ENCODE measurements around the gene PTPRN2.

The PTPRN2 gene

DNA sequence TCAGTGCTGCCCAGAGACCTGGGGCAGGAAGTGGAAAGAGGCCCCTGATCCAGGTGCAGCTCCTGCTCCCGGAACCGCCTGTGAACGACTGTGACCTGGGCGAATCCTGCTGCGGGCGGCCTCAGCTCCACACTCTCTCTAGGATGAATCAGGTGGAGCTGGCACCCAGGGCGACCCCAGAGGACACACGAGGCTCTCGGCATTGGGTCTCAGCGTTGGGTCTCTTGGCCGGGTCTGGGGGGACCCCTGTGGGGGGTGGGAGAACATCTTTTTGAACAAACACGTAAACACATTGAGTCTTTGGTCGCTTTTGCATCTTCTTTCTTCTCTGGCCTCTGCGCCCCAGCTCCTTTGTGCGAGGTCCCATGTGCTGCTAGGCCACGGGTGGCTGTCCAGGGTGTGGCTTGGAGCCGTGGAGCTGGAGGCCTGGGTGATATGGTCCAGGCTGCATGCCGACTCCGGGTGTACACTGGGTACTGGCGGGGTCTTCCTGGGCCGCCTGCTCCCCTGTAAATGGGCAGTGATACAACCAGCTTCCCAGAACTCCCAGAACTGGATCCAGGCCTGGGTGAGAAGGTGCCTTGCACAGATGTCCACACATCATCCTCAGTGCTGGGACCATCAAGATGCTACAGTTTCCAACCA lies 815.0 kb downstream of the PTPRN2 start:
- no peak for FAIRE-seq

DNA sequence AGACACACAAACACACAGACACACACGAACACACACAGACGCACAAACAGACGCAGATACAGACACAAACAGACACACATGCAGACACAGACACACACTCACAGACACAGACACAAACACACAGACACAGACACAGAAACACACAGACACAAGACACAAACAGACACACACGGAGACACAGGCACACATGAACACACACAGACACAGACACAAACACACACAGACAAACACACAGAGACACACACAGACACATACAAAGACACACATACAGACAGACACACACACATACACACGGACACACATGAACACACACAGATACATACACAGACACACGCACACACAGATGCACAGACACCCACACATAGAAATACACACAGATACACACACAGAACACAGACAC lies 815.9 kb downstream of the PTPRN2 start:
- FAIRE-seq = no peak

DNA sequence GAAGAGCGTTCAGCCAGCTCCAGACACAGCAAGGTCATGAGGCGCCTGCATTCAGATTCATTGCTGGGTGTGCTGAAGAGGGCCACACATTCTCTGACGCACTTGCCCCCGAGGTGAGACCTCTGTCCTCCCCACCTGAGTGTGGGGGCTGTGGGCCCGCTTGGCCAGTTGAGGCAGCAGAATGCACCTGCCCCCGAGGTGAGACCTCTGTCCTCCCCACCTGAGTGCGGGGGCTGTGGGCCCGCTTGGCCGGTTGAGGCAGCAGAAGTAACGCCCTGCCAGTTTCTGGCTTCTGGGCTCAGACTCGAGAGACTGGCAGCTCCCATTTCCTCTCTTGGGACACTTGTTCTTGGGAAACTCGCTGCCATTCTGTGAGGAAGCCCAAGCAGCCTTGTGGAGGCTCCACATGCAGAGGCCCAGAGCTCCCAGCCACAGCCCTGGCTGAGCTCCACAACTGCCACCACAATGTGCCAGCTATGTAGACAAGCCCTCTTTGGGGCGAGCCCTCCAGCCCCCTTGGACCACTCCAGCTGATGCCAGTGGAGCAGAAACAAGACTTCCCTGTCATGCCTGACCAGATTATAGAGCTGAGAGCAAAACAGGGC lies 816.8 kb downstream of the PTPRN2 start:
- FAIRE-seq = no peak

DNA sequence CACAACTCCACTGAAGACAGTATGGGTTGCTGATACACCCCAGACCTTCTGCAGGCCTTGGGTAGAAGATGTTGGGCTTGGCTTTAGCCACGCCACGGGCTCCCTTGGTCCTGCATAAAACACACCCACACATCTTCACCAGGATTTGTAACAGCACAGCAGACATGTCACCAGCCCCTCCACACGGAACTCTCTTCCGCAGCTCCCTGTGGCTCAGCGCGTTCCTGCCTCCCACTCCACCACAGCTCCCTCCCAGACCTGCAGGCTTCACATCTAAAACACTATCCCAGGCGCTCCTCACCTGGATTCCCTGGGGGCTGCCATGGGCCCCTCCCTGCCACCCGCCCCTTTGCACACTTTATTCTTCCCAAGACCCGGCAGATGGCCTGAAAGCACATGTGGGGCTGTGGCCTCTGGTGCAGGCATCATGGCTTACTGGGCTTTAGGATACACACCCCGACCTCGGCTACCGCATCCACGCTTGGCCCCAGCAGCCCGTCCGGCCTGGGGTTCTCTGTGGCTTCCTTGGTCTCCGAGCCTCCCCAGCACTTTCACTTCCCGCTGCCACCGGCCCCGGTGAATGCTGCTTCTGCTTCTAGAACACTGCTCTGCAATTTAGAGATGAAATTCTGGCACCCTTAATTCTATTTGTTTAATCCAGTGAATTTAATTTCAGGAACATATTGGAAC lies 818.0 kb downstream of the PTPRN2 start:
- FAIRE-seq = no peak

DNA sequence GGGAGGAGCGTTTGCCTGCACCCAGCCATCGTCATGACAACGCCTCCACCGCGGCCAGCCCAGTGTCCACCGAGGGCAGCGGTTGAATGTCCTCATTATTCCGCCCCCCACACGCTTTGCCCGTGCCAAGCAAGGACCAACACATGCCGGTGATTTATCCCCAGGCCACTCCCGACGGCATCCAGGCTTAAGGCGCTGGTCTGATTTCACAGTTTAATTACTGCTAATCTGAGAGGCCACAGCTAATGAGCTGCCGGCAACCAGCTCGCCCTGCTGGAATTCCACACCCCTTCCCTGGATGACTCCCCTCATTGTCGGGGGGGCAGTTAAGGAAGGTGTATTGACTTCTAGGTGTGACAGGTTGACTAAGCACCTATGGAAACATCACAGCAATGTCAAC lies 818.5 kb downstream of the PTPRN2 start:
- FAIRE-seq = no peak

DNA sequence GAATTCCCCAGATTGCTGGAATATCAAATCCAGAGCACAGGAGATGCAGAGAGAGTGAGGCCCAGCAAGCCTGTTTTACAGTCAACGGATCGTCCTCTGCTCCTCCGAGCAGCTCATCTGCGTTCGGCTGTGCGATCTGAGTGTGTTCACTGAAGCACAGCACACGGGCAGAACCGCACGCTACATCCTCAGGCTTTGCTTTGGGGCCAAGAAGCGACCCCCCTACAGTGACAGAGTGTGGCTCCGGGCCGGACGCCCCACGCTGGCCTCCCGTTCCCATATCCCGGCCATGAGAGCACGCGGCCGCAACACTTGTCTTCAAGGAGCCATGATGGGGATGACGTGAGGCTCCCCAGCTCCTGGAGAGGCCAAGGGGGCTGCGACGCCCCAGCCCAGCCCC lies 819.4 kb downstream of the PTPRN2 start:
- no peak for FAIRE-seq

DNA sequence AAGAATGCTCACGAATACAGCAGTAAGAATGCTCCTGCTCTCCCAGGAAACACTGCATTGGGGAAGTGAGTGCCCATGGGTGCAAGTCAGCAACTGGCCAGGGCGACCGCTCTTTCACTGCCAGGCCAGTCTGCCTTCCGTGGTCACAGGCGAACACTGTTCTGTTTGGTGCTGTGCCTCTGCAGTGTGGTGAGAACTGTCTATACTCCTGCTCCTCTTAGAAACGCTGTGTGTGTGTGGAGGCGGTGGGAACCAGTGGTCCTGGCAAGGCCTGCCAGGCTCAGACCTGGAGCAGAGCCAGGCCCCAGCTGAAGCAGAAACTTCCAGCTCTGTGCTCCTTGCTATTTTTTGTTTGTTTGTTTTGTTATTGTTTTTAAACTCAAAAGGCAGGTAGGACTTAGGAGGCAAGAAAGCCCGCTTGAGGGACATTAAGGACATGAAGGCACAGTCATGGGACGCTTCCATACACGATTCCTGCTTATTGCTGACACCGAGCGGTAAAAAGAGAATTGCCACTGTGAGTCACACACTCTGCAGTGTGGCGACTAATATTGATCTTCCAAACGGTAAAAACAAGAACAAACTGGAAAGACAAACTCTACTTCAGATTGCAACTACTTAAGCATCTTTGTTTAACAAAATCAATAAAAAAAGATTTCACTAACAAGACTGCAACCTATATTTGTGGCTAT lies 820.0 kb downstream of the PTPRN2 start:
- no peak for FAIRE-seq

DNA sequence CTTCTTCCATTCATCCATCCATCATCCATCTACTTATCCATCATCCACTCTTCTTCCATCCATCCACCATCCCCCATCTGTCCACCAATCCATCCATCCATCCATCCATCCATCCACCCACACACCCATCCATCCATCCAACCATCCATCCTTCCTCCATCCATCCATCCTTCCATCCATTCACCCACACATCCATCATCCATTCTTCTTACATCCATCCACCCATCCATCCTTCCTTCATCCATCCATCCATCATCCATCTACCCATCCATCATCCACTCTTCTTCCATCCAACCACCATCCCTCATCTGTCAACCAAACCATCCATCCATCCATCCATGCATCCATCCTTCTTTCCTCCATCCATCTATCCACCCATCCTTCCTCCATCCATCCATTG lies 821.5 kb downstream of the PTPRN2 start:
- FAIRE-seq = no peak

DNA sequence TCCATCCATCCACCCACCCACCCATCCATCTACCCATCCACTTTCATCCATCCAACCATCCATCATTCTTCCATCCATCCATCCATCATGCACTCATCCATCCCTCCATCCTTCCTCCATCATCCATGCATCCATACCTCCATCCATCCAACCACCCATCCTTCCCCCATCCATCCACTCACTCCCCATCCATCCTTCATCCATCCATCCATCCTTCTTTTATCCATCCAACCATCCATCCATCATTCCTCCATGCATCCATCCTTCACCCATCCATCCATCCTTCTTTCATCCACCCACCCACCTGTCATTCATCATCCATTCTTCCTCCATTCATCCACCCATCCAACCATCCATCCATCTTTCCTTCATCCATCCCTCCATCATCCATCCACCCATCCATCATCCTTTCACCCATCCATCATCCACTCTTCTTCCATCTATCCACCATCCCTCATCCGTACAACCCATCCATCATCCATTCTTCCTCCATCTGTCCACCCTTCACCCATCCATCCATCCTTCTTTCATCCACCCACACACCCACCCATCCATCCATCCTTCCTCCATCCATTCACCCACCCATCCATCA lies 822.6 kb downstream of the PTPRN2 start:
- FAIRE-seq = no peak

DNA sequence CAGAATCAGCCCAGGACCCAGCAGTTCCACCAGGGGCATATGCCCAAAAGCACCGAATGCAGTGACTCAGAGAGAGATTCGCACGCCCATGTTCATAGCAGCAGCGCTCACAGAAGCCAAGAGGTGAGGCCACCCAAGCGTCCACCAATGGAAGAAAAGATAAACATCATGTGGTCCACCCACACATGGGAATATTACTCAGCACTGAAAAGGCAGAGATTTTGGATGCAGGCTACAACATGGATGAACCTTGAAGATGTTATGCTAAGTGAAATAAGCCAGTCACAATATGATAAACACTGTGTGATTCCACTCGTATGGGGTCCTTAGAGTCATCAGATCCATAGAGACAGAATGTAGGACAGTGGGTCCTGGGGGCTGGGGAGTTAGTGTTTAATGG lies 823.4 kb downstream of the PTPRN2 start:
- no peak for FAIRE-seq

DNA sequence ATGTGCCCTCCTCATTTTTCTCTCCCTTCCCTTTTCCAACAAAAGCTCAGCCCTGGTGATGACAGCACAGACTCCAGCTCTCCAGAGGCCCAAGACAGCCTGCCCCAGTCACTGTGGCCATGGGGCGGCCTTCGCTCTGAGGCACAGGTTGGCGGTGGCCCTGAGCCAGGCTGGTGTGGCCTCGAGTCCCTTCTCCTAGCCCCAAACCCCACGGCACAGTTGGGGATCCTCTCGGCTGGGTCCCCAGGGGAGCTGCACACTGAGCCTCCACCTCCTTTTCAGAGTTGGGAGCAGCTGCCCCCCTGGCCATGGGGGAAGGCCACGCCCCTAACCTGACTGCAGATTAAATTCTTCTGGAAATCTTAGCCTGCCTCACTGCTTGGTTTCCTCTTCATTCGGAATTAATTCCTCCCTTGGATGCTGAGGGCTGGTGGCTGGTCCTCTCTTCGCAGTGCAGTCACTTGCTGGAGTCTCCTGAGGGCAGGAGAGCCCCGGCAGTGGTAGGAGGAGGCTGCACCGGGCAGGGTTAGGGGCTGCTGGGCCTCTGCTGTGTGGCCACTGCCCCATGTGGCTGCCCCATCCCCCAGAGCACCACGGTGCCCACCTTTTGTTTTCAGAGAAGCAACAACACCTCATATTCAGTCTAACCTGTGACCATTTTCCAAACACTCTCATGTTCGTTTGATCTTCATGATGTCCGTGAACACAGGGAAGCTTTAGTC lies 824.2 kb downstream of the PTPRN2 start:
- FAIRE-seq = no peak

DNA sequence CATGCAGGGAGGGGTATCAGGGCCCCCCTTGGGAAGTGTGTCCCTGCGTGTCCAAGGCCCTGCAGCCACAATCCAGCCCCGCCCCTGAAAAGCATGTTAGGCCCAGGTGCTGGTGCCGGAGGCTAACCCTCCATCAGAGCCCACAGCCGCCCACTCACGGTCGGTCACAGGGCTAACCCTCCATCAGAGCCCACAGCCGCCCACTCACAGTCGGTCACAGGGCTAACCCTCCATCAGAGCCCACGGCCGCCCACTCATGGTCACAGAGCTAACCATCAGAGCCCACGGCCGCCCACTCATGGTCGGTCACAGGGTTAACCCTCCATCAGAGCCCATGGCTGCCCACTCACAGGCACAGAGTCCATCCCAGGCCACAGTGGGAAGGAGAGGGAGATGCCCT lies 824.8 kb downstream of the PTPRN2 start:
- FAIRE-seq = no peak

DNA sequence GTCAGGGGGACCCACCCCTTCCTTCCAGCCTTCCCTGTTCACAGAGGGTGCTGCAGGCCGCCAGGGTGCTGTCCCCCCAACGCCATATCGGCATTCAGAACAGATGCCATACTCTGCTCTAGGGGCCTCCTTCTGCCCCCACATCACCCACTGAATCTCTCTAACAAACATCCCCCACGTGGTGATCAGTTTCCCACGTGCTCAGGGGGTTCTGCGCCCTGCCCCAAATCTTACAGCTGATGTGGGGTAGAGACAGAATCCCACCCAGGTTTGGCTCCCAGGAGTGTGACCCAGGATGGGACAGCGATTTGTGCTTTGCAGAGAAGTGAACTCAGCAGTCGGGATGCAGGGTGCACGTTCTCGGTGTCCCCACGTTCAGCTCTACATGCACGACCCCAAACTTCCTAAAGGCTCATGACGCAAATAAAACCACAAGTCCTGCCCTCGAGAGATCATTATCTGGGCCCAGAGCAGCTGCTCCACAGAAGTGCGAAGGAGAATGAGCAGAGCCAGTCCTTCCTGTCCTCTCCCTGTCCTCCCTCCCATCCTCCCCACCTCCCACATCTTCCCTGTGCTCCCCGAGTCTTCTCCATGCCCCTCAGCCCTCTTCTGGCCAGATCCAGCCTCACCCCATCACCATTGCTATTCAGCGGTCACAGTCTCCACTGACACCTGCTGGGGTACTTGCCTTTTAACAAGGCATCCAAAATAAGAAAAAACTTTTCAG lies 827.5 kb downstream of the PTPRN2 start:
- no peak for FAIRE-seq

DNA sequence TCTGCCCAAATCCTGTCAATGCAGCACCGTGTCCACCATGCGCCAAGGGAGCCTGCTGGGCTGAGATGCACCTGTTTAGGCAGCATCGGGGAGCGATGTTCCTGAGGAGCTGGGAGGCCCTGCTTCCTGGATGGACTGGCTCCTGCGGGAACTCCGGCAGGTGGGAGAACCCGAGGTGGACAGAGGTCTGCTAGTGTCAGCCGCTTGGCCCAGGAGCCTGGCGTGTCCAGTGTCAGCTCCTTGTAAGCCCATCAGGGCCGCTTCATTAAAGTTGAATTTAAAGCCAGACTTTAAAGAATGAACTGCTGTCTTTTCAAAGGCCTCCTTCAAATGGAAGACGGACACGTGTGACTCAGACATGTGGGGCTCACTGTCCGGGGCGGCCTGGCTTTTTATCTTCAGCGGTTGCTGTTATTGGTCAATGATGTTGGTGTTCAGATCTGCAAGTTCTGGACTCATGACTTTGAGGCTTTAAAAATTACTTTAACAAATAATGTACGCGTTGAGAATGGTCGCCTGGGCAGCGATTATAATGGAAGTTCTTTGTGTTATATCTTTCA lies 828.3 kb downstream of the PTPRN2 start:
- no peak for FAIRE-seq

DNA sequence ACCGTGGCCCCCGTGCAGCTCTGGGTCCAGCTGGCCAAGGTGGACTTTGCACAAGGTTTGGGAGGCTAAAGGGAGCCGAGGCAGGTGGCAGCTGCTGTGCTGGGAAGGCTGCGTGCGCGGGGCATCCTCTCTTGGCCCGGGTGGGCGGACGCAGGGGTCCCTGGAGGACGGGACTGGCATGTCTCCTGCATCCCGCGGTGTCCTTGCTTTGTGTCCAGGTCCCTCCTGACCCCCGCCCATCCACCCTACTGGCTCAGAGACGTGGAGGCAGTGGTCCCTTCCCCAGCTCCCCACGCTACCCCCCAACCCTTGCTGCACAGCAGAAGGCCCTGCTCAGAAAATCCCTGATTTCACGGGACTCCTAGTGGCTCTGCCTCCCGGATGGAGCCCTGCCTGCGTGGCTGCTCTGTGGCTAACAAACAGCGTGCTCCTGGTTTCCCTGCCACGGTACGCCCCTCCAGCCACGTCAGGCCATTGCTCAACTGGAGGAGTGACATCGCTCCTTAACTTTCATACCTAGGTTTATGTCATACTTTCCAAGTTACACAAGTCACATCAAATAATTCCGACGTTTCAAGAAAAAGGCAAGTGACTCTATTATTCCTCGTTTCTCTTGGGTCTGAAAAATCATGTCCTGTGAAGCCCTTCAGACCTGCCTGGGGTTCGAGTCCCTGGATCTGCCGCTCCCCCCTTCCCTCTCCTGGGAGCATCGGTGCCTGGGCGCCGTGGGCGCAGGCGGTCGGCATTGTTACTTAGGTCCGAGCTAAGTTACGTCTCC lies 829.0 kb downstream of the PTPRN2 start:
- FAIRE-seq = no peak

DNA sequence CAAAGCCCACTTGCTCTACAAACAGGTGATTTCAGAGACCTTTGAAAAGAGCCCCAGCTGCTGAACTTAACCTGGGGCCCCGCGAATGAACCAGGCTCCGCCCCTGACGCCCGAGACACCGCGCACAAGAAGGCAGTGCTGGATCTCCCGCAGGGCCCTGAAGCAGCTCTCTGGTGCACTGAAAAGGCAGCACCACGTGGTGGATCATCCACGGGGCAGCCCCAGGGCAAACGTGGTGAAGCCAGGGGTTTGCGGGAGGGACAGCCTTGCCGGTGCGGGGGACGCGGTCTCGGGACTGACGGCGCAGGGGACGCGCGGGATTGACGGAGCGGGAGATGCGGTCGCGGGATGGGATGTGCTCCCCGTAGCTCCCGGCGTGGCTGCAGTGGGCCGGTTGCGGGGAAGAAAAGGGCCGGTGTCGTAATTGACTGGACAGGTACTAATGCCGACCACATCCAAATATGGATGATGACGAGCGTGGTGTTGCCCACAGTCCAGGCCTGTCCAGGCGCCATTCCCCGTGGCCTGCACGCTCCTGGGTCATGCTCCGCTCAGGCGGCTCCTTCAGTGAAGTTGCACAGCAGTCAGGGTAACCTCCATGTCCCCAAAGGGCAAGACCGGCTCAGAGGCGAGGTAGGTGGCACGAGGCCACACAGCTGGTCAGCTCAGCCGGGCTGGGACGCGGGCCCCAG lies 829.7 kb downstream of the PTPRN2 start:
- no peak for FAIRE-seq

DNA sequence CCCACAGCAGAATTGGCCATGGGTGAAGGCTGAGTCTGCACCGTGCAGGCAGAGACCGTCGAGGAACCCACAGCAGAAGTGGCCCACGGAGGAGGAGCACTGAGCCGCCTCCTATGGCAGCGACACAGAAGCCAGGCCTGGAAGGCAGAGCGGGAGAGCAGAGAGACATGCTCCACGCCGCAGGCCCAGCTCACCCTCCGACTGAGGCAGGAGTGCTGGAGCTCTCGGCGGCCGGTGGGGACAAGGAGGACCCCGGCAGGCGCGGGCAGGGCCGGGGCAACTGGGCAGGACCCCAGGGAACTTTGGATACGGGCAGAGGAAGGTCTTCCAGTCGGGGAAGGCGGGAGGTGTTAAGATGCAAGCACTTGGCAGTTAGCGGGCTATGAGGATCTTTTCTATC lies 830.4 kb downstream of the PTPRN2 start:
- FAIRE-seq = no peak

DNA sequence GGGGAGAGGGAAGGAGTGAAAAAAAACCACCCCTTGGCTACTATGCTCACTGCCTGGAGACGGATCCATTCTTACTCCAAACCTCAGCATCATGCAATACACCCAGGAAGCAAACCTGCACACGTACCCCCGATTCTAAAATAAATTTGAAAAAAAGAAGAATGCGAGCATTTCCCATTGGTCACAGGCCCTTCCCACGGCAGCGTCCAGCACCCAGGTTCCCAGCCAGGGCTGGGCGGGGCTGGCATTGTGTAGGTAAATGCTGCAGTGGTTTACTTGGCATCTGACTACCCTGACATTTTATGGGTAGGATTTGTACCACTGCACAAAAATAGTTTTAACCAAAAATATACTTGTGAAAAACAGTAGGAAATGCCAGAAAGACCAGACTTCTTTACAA lies 831.9 kb downstream of the PTPRN2 start:
- FAIRE-seq = no peak

DNA sequence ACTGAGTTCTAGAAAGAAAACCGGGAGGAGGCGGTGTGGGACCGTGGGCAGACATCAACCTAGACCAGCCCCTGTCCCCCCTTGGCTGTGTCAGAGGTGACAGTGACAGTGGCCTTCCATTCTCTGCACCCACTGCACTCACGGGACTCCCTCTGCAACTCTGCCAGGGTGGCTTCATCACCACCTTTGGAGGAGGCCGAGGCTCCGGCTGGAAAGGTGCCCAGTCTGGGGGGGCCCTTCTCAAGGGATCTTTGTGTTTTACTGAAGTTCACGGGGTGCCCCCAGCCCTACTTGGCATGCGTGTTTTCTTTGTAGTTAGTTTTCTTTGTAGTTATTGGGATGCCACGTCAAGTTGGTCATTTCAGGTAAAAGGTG lies 833.2 kb downstream of the PTPRN2 start:
- FAIRE-seq = no peak

DNA sequence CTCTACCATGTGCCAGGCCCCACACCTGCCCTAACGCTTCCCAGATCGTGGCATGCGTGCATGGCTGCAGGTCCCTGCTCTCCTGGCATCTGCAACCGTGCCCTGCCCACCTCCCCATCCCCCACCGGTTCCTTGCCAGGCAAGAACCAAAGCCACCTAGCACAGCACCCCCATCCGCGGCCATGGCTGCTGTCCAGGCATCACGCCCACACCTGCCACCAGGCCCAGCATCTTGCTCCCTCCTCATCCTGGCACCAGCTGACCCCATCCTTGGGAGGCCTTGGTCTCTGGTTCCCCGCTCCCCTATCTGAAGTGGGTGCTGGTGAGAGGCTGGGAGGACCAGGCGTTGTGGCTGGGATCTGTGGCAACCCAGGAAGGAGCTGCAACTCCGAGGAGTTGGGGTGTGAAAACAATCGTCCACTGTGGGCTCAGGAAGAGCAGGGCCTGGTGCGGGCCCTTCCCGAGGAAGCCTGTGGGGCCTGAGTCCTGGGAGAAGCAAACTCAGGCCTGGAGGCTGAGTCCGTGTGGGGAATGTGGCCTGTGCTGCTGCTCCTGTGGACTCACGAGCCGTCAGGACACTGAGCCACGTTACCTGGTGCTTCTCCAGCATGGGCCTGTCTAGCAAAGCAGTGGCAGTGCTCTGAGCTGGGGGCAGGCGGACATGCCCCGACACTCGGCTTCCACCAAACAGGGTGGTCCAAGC lies 833.8 kb downstream of the PTPRN2 start:
- FAIRE-seq = no peak

Data from islet of Langerhans (tissue), 1 donor.